PFSK-1 (cell line): ENCODE results near the gene DDTL.

Source experiments
- FOXP2 ChIP-seq: optimal IDR thresholded peaks from 2 replicates; pipeline ENCODE3; 2011; ENCODE audit warnings: borderline replicate concordance, control low read depth, inconsistent platforms; ENCODE audit not compliant: insufficient read depth; ENCODE audit errors: extremely low read length, extremely low read depth
- POLR2AphosphoS5 ChIP-seq: IDR thresholded peaks from 2 replicates; pipeline ENCODE4 v1.6.1; 2012; ENCODE audit warnings: low read depth, mild to moderate bottlenecking, control low read depth, low read length, moderate library complexity
- REST ChIP-seq, 2 experiments: IDR thresholded peaks; 2 replicates each; pipeline versions ENCODE4 v1.6.1 to v1.8.0; 2011 to 2012; ENCODE audit warnings: low read depth in 2 of 2, low read length in 2 of 2, control low read depth in 1 of 2, inconsistent platforms in 1 of 2, mild to moderate bottlenecking in 1 of 2, moderate library complexity in 1 of 2; ENCODE audit not compliant: insufficient read depth in 1 of 2
- SIN3A ChIP-seq: IDR thresholded peaks from 2 replicates; pipeline ENCODE4 v1.6.1; 2012; ENCODE audit warnings: mild to moderate bottlenecking, low read length, moderate library complexity, borderline replicate concordance; ENCODE audit not compliant: insufficient read depth
- TAF1 ChIP-seq: IDR thresholded peaks from 2 replicates; pipeline ENCODE4 v1.6.1; 2012; ENCODE audit warnings: low read length, control low read depth, borderline replicate concordance; ENCODE audit not compliant: insufficient read depth

The DDTL gene

GRCh38 chr22:24008381-24009226 is 41.9 kb downstream of the DDTL start:
- no peak for TF ChIP-seq FOXP2
- no peak for TF ChIP-seq REST (IDR thresholded peaks at IDR 0.05; ENCODE audit: insufficient read depth in 1 of 2, low read depth in 2 of 2, low read length in 2 of 2)
- TF ChIP-seq SIN3A, result no peak
- TF ChIP-seq POLR2AphosphoS5, result no peak
- TF ChIP-seq TAF1, result no peak

DNA sequence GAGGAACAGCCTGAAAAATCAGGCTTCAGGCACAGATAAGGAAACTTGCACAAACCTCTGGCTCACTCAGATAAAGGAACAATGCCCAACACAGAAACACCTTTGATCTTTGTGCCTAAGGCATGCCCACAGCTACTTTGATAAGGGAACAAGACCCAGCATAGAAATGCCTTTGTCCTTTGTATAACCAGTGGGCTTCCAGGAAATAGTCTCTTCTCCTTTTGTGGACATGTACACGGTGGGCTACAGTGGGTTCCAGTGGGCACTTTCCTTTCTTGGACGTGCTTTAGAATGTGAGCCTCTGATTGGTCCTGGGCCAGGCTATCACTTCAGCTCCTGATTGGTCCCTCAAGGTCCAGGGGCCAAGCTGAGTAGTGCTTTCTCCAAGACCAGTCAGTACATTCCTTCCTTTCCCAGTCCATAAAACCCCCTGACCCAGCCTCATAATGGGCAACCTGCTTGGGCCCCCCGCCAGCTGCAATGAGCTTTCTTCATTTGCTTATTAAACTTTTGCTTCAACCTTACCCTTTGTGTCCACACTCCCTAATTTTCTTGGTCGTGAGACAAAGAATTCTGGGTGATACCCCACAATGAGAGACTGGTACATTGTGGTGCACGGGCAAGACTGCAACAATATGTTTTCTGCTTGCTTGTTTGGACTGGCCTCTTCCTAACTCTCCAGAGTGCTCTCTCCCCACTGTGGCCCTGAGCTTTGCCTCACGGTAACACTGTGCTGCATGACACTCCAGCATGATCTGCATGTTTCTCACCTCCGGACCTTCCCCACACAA is 42.7 kb downstream of the DDTL start:
- no peak for TF ChIP-seq SIN3A
- no peak for TF ChIP-seq REST (IDR thresholded peaks at IDR 0.05; ENCODE audit: insufficient read depth in 1 of 2, low read depth in 2 of 2, low read length in 2 of 2)
- TF ChIP-seq POLR2AphosphoS5, result no peak
- TF ChIP-seq FOXP2, result no peak
- no peak for TF ChIP-seq TAF1

DNA sequence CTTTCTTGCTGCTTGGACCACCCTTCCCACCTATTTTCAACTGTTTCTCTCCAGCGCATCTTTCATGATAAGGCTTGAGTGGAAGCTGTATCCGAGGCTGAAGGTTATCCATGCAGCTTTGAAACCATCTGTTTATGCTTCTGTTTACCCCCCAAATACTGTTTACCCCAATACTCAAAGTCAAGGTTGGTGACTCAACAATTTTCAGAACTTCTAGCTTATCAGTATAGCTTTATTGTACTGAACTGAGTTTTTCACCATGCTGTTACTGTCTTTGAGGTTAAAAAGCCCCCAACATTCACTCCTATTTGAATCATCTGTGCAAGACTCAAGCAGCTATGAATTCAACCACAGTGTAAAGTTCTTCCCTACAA is 43.3 kb downstream of the DDTL start:
- TF ChIP-seq SIN3A (no peak), FOXP2 (no peak), TAF1 (no peak), REST (IDR thresholded peaks at IDR 0.05; ENCODE audit: insufficient read depth in 1 of 2, low read depth in 2 of 2, low read length in 2 of 2) (no peak), POLR2AphosphoS5 (no peak)

DNA sequence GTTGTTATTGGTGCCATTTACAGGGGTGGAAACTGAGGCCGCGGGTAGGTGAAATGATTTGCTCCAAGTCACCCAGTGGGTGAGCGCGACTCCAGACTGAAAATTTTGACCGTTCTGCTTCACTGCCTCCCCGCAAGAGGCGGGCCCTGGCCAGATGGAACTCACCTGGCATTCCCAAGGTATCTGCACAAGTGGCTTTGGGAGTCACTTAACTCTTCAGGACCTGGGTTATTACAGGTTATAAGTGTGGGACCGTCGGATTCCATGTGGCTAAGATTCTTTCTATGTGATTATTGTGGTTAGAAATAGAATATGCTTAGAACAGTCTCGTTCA is 45.0 kb downstream of the DDTL start:
- TF ChIP-seq POLR2AphosphoS5 (no peak), TAF1 (no peak), FOXP2 (no peak), SIN3A (no peak), REST (IDR thresholded peaks at IDR 0.05; ENCODE audit: insufficient read depth in 1 of 2, low read depth in 2 of 2, low read length in 2 of 2) (no peak)
